EH (cell line): ENCODE measurements around the gene SORCS2.

ENCODE experiments used
- DNase-seq: peaks from one replicate; pipeline ENCODE4 v3.0.0-alpha.2; 2015; ENCODE audit warnings: low read depth

SORCS2 gene

DNA sequence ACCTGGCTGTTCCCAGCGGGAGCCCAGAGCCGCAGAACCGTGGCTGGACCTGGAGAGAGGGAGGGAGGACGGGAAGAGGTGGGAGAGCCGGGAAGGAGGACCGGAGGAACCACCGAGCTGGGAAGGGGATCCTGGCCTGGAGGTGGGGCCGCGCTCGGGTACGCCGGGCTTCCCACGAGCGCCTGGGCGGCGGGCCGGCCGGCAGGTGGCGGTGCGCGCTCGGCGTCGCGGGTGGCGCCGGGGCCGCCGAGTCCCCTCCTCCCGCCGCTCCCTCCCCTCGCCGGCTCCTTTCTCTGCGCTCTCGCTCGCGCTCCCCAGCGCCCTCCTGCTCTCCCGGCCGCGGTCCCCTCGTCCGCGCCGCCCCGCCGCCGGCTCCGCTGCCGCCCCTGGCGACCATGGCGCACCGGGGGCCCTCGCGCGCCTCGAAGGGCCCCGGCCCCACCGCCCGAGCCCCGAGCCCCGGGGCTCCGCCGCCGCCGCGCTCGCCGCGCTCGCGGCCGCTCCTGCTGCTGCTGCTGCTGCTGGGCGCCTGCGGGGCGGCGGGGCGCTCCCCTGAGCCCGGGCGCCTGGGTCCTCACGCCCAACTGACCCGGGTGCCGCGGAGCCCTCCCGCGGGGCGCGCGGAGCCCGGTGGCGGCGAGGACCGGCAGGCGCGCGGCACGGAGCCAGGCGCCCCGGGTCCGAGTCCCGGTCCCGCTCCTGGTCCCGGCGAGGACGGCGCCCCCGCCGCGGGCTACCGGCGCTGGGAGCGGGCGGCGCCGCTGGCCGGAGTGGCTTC lies at the start of gene SORCS2:
Gene SORCS2 (plus strand): TSS at position 287 of the 778 bp plus-strand sequence.
- DNase-seq: peak; percentile 67

DNA sequence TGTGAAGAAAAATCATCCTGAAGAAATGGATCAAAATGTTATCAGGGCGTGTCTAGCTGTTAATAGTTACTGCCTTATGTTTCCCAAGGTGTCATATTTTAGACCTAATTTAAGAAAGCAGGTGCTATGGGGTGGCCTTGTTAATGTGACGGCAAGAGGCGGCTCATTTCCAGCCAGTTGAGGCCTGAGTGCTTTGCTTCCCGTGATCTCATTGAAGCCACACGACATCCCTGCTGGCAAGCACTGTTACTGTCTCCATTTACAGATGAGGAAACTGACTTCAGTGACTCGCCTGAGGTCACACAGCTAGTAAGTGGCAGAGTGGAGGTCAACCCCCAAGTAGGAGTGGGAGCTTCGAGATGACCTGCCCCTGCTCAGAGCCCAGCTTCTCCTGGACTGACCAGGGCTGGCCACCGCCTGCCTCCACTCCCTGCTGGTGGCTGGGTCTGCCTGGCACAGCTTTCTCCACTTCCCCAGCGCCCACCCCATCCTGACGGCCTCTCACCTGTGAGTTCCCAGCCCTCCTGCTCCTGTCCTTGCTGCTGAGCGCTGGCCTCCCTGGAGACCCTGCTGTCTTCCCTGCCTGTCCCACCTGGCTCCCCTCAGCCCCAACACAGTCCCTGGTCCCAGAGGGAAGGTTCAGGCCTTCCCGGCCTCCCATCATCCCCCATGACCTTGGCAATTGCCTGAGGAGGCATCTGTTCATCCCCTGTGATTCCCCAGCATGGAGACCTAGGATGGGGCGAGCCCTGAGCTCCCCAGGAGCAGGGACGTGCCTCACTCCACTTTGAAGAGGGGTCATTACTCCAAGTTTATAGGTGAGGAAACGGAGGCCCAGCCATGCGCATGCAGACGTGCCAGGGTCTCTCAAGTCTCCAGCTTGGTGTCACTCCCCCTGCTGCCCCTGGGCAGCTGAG lies 47.7 kb upstream of the SORCS2 start:
- DNase-seq: peak; percentile 12

DNA sequence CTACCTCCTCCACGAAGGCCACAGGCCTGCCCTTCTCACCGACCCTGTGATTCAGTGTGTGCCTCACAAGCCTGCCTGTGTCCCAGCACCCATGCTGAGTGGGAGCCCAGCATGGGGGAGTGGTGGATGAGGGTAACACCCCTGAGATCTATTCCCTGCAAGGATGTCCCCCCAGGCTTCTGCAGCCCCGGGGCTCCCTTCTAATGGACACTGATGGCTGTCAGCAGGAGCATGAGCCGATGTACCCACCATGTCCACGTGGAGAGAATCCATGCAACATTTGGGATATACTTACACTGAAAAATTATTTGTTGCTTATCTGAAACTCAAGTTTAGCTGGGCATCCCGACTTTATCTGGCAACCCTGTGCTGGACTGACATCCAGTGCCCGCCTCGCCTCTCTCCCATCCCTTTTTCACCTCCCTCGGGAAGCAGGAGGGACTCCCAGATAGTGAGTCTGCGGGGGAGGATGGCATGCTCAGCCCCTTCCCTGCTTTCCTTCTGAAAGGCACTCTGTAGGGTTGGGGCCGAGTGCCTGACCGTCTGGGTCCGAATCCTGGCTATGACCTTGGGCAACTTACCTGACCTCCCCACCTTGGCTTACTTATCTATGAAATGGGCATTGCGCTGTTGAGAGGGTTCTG lies 46.9 kb upstream of the SORCS2 start:
- DNase-seq: no peak

DNA sequence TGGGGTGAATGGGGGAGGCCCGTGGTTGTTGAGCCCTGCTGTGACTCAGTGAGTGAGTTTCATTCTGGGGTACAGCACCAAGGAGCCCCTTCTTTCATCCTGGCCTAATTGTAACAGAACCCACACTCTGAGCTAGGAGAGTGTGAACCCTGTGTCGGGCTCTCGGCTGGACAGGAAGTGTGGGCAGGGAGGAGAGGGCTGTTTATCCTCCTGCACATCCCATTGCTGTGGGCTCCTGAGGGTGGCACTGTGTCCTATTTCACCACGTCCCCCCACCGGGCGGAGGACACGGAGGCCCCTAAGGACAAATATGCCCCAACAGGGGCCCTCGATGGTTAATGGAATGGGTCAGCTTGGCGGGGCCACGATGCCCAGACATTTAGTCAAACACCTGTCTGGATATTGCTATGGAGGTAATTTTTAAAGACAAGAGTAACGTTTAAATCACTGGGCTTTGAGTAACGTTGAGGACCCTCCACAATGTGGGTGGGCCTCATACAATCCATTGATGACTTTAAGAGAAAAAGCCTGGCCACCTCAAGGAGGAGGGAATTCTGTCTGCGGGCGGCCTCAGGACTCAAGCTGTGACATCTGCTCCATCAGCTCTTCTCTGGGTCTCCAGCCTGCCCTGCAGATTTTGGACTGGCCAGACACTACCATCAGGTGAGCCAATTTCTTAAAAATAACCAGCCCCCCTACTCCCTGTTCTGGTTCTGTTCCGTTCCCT lies 46.1 kb upstream of the SORCS2 start:
- DNase-seq: no peak

DNA sequence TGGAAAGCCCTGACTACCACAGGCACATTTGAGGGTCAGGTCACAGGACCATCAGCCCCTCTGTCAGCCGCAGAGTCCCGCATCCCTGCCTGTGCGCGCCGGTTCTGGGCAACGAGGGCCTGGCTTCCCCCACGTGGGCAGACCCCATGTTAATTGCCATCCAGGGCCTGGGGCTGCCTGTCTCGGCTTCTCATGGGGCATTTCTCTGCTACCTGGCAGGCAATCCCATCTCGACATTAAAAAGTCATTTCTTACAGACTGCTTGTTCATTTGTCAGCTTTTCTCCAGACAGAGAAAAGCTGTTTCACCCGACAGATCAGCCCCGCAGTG lies 45.6 kb upstream of the SORCS2 start:
- DNase-seq: no peak

DNA sequence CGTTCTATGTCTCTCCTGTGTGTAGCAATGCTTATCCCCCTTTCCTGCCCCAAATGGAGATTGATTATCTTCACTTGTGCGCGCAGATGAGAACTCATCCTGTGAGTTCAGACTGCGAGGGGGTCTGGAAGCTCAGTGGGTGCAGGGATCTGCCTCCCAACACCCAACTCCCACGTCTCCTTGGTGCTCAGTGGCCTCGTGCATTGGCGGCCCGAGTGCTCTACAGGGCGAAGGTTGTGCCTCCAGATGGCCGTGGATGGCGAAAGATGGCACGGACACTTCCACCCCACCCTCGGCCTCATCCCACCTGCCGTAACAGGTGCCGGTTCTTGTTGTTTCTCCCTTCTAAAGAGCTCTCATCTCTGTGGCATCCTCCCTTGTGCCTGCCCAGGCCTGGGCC lies 45.1 kb upstream of the SORCS2 start:
- no peak for DNase-seq

DNA sequence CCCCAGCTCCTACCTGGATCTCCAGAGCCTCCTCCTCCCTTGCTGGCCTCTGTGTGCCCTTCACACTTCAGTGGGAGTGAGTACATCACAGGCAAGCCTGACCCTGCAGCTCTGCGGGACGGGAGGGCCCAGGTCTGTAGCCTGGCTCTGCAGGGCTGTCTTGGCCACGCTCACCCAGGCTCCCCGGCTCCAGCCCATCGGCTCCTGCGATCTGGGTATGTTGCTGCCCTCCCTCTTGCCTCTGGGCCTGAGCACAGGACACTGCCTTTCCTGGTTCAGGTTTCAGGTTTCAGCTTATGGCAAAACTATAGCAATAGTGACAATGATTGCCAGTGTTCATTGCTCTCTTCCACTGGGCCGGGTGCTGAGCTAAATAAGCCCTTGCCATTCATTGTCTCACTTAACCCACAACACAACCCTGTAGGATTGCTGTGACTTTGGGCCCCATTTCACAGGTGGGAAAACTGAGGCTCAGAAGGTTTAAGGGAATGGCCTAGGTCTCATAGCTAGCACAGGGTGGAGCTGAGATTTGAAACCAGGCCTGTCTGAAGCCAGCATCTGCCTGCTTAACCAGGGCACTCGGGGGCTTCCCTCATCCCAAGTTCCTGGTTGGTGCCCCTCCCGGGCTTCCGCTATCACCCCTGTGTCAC lies 44.6 kb upstream of the SORCS2 start:
- DNase-seq: no peak

DNA sequence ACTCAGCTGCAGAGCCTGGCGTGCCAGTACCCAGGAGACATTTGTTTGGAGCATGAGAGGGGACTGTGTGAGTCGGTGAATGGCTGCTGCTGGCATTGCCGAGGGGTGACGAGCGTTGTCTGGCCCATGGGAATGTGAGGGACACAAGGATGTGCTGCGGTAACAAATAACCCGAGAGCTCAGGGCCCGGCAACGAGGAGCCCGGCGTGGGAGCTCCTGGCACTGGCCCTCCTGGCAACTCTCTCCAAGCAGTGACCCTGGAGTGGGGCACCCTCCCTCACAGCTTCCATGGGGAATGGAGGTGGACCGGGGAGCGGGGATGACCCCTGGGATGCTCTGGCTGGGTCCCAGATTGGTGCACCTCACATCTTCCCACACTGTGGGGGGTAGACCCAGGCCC lies 44.0 kb upstream of the SORCS2 start:
- DNase-seq: no peak

DNA sequence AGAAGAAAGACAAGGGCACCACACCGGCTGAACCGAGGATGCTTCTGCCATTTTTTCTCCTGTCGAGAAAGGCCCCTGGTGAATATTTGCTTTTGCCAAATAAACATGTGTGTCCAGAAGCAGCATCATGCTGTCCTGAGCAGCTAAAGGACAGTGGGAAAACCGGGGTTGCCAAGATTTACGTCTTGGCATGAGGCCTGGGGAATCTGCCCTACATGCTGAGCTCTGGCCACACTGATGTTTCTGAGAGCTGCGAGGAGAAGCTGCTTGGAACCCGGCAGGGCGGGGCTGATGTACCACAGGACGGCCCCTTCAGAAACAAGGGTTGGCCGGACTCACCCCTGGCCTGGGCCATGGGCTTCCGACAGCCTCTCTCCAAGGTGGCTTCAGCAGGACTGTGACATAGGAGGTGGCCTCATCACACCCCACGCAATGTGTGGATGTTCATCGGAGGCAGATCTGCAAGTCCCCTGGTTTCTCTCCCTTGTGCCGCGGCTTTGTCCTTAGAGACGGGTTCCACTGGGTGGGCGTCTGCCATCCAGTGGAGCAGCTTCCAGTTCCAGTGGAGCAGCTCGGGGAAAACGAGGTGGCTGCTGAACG lies 42.2 kb upstream of the SORCS2 start:
- DNase-seq: peak; percentile 38

DNA sequence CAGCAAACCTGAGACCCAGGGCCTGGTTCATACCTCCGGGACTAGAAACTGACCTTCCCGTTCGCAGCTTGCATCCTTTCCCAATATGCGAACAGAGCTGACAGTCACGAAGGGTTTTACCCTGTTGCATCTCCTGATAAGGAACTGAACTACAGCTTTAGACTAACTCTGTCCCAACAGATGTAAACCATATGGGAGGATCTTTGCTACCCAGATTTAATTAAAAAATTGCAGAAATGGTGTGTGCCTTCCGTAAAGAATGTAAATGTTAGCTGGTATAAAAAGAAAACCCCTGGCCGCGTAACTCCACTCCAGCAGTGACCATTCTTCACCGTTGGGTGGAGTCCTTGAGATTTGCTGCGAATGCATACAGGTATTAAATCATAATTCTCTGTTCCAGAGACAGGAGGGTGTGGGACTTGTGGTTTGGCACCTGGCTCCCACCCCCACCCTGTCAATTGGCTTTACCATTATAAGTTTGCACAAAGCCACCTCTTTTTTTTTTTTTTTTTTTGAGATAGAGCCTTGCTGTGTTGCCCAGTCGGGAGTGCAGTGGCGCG lies 40.6 kb upstream of the SORCS2 start:
- no peak for DNase-seq

DNA sequence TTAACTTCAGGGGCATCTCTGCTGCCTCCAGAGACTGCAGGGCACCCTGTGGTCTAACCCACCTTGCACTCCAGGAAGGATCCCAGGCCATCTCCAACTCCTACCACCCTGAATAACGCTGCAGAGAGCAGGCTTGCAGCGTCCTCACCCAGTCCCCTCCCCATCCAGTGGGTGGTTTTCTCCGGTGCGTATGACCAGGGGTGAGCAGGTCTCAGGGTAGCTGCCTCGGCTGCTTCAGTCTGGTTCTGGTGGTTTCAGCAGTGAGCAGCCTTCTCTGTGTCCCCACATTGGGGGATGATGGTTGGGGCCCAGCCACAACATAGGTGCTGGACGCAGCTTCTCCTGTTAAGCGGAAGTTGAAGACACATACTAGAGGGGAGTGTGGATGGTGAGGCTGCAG lies 38.6 kb upstream of the SORCS2 start:
- no peak for DNase-seq

DNA sequence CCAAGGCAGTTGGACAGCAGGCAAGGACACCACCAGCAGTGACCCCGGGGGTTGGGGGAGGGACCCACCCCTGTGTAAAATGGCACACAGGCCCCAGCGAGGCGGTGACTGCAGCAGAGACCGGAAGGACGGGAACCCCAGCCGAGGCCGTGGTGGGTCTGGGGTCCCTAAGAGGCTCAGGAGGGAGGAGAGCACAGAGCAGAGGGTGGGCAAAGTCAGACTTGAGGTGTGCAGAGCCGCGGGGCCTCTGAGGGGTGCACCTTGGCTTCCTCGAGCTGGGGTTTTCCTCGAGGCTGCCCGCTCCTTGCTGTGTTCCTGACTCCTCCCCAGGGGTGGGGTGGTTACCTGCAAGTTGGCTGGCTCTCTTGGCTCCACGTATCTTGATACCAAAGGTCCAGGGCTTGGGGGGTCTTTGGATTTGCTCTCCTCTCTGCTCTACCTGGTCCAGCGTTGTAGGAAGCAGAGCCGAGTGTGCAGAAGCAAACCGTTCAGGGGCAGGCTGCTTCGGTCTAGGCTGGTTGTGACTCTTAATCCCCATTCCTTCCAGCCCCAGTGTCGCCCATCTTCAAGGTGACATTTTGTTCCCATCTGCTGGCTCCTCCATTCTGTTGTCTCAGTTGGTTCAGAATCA lies 37.9 kb upstream of the SORCS2 start:
- DNase-seq: no peak

DNA sequence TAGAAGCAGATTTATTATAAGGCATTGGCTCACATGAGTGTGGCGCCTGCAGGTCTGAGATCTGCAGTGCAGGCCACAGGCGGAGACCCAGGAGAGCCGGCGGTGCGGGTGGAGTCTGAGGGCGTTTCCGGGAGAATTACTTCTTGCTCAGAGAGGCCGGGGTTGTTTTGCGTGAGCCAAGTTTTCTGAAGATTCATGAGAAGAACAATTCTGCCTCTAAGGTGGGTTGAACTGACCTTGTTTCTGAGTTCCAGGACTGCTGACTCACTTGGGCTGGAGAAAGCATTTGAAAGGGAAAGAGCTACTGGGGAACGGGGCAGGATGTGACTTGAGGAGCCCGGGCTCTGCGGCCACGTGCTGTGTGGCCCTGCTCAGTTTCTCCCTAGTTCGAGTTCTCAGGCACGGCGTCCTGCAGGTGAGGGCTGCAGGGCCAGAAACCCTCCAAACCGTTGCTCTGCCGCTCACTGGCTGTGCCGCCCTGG lies 36.7 kb upstream of the SORCS2 start:
- peak; percentile 54 for DNase-seq

DNA sequence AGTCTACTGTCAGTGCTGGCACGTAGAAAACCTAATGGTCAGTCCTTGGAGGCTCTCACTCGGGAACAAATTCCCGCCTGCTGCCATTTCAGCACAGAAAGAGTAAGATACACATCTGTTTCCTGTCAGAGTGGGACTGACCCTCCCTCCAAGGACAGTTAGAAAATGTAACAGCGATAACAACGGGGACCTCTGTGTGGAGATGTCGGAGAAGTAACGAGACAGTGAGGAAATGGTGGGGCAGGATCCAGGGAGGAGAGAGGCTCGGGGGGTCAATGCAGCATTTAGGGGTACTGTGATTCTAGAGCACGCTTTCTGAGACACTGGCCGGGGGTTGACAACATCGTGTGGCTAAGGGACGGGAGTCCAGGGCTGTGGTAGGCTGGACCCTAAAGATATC lies 36.0 kb upstream of the SORCS2 start:
- no peak for DNase-seq

DNA sequence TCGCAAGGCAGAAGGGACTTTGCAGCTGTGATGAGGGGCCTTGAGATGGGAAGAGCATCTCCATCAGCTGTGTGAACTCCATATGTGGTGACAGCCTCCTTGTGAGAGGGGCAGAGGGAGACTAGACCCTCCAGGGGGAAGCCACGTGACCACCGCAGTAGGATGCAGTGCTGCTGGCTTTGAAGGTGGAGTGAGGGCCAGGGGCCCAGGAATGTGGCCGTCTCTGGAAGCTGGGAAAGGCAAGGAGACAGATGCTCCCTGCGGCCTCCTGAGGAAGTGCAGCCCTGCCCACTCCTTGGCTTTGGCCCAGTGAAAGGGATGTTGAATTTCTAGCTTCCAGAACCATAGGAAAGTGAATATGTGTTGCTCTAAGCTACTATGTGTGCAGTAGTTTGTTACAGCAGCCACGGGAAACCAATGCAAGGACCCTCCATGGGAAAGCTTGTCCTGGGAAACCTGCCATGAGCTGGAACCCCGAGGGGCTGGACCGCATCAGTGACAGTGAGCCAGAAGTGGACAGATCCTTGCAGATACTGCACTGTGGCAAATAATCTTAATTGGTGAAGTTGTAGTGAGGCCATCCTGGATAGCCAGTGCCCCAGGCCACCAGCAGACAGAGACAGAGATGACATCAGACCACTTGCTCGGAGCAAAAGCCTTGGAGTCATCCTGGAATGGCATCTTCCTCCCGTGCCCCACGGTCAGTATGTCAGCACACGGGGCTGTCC lies 35.4 kb upstream of the SORCS2 start:
- DNase-seq: peak; percentile 22

DNA sequence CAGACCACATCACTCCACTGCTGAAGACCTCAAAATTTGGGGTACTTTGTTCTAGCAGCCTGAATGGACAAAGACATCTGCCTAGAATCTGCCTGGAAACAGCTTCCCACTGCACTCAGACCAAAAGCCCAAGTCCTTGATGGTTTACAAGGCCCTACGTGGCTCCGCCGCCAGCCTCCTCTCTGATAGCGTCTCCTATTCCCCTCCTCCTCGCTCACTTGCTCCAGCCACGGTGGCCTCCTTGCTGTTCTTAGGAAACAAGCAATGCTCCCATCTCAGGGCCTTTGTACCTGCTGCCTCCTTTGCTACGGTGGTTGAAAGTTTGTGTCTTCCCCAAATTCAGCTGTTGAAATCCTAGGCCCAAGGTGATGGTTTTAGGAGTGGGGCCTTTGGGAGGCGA lies 34.7 kb upstream of the SORCS2 start:
- no peak for DNase-seq

DNA sequence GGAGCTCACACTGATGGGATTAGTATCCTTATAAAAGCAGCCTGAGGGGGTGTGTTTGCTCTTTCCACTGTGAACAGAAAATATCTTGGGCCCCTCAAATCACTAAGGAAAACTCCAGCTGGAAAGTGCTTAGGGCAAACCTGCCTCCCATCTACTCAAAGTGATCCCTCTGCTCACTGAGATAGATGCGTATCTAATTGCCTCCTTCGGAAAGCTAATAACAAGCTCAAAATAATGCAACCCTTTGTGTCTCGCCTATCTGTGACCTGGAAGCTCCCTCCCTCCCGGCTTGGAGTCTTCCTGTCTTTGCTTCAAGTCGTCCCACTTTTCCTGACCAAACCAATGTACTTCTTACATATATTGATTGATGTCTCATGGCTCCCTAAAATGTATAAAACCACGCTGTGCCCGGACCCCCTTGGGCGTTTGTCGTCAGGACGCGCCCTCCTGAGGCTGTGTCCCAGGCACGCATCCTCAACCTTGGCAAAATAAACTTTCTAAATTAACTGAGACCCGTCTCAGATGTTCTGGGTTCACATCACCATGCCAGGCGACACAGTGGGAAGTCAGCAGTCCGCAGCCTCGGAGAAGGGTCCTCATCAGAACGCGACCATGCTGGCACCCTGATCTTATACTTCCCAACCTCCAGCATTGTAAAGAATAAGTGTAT lies 34.1 kb upstream of the SORCS2 start:
- DNase-seq: no peak

DNA sequence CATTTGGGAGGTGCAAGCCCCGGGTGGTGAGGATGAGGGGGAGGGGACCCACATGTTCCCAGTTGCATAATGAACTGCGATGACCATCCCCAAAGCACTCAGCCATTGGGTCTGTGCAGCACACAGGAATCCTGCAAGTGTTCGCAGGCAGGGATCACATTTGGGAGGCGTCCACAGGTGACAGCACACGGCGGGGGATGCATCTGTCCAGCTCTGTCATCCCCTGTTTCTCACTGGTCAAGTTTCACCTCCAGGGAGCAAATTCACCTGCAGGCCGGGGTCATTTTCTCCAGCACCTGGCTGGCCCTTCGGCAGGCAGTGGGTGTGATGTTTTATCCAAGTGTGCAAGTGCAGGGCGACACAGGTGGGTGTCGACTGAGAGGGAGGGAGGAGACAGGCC lies 33.3 kb upstream of the SORCS2 start:
- DNase-seq: no peak

DNA sequence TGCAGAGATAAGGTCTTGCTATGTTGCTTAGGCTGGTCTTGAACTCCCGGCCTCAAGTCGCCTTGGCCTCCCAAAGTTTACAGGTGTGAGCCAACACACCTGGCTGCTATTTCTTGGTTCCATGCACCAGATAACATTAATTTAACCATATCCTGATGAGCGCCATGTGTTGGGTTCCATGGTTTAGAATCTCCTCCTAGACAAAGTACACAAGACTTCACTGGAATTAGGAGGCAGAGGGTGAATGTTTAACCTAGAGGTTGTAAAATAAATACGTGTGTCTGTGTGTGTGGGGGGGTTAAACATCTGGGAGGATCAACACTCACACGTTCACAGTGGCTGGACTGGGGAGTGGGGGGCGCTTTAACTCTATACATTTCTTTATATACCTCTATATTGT lies 32.4 kb upstream of the SORCS2 start:
- no peak for DNase-seq
